CD14-positive monocyte (primary cell): ENCODE results near the gene PALS2. TPM values are rescaled to one million over a fixed set of nuclear protein-coding genes. Genes with fewer than 3 reads are reported as not detected.

Source experiments
- DNase-seq, 3 donors: peaks; one replicate each; pipeline ENCODE4 v3.0.0-alpha.2; 2011 to 2022
- H2AFZ ChIP-seq: 2 replicates; pipeline ENCODE4 v1.6.0; 2012; ENCODE audit warnings: mild to moderate bottlenecking, low read depth, low read length, inconsistent platforms; ENCODE audit not compliant: insufficient read depth, poor library complexity, severe bottlenecking
- H3K27ac ChIP-seq, 2 donors: 1 replicate in 1 of 2; 2 replicates in 1 of 2; pipeline ENCODE4 v1.5.1; 2012 to 2013; ENCODE audit warnings: low read length in 2 of 2, control low read depth in 1 of 2, inconsistent platforms in 1 of 2, low read depth in 1 of 2, mild to moderate bottlenecking in 1 of 2
- H3K27me3 ChIP-seq, 2 donors: one replicate each; pipeline versions ENCODE4 v1.6.0 to v1.6.1; 2011 to 2013; ENCODE audit warnings: low read length in 2 of 2; ENCODE audit not compliant: control insufficient read depth in 2 of 2, insufficient read depth in 2 of 2
- H3K36me3 ChIP-seq, 2 donors: replicated peaks in 1 of 2; 1 replicate in 1 of 2; 2 replicates in 1 of 2; pipeline versions ENCODE4 v1.5.1 to v1.6.1; 2012 to 2013; ENCODE audit warnings: low read length in 2 of 2, control low read depth in 1 of 2, inconsistent platforms in 1 of 2, mild to moderate bottlenecking in 1 of 2; ENCODE audit not compliant: insufficient read depth in 2 of 2, control insufficient read depth in 1 of 2
- H3K4me1 ChIP-seq, 2 donors: 1 replicate in 1 of 2; 2 replicates in 1 of 2; pipeline versions ENCODE4 v1.5.1 to v1.6.1; 2012 to 2013; ENCODE audit warnings: low read length in 2 of 2, control low read depth in 1 of 2, inconsistent platforms in 1 of 2, mild to moderate bottlenecking in 1 of 2, moderate library complexity in 1 of 2; ENCODE audit not compliant: insufficient read depth in 2 of 2, control insufficient read depth in 1 of 2
- H3K4me2 ChIP-seq: replicated peaks from 2 replicates; pipeline ENCODE3; 2012; ENCODE audit warnings: low read length, moderate library complexity, mild to moderate bottlenecking; ENCODE audit not compliant: poor library complexity, severe bottlenecking; ENCODE audit errors: extremely low read depth
- H3K4me3 ChIP-seq, 3 experiments: fragments of 200-600 bp in 1 of 3; sonication (generic) in 1 of 3; replicated peaks in 1 of 3; 1 replicate in 2 of 3; 2 replicates in 1 of 3; pipeline ENCODE4 v1.5.1; 2011 to 2013; ENCODE audit warnings: low read length in 3 of 3, mild to moderate bottlenecking in 3 of 3, control low read depth in 2 of 3, low read depth in 2 of 3, inconsistent platforms in 1 of 3, moderate library complexity in 1 of 3
- H3K79me2 ChIP-seq: 2 replicates; pipeline ENCODE4 v1.6.0; 2012; ENCODE audit warnings: mild to moderate bottlenecking, control low read depth, inconsistent platforms, low read length, moderate library complexity; ENCODE audit not compliant: insufficient read depth
- H3K9ac ChIP-seq: 2 replicates; pipeline ENCODE4 v1.6.0; 2017; ENCODE audit warnings: low read length, mild to moderate bottlenecking; ENCODE audit not compliant: insufficient read depth, poor library complexity, severe bottlenecking
- H3K9me3 ChIP-seq, 2 donors: replicated peaks in 1 of 2; 1 replicate in 1 of 2; 2 replicates in 1 of 2; pipeline versions ENCODE4 v1.5.1 to v1.6.1; 2012 to 2013; ENCODE audit warnings: low read length in 2 of 2, control low read depth in 1 of 2; ENCODE audit not compliant: control insufficient read depth in 1 of 2, insufficient read depth in 1 of 2
- H4K20me1 ChIP-seq: 2 replicates; pipeline ENCODE4 v1.6.0; 2012; ENCODE audit warnings: mild to moderate bottlenecking, low read length, control low read depth, moderate library complexity; ENCODE audit not compliant: insufficient read depth
- H3K27ac Mint-ChIP-seq, 7 donors: one replicate each; pipeline ENCODE4 v1.8.0; 2020; ENCODE audit warnings: mild to moderate bottlenecking in 7 of 7, mixed read lengths in 7 of 7, moderate library complexity in 6 of 7, inconsistent platforms in 2 of 7
- H3K27me3 Mint-ChIP-seq, 3 donors: one replicate each; pipeline ENCODE4 v1.8.0; 2021 to 2022; ENCODE audit warnings: low read depth in 3 of 3, mild to moderate bottlenecking in 3 of 3, mixed read lengths in 3 of 3, moderate library complexity in 3 of 3, inconsistent platforms in 1 of 3
- H3K36me3 Mint-ChIP-seq, 2 donors: one replicate each; pipeline ENCODE4 v1.8.0; 2020; ENCODE audit warnings: mixed read lengths in 2 of 2, inconsistent platforms in 1 of 2, mild to moderate bottlenecking in 1 of 2
- H3K4me1 Mint-ChIP-seq: one replicate; pipeline ENCODE4 v1.8.0; 2020; ENCODE audit warnings: mild to moderate bottlenecking, mixed read lengths
- H3K4me3 Mint-ChIP-seq, 2 donors: one replicate each; pipeline ENCODE4 v1.8.0; 2020; ENCODE audit warnings: mild to moderate bottlenecking in 2 of 2, mixed read lengths in 2 of 2, moderate library complexity in 1 of 2
- H3K9me3 Mint-ChIP-seq, 7 donors: one replicate each; pipeline ENCODE4 v1.8.0; 2020 to 2022; ENCODE audit warnings: mixed read lengths in 7 of 7, mild to moderate bottlenecking in 6 of 7, moderate library complexity in 6 of 7, inconsistent platforms in 2 of 7
- CTCF ChIP-seq: fragments of 200-600 bp; IDR thresholded peaks from one replicate; pipeline ENCODE4 v1.8.0; 2022; ENCODE audit warnings: antibody characterized with exemption, mild to moderate bottlenecking
- WGBS: methylation state at CpG from one replicate; pipeline ENCODE4 v1.1.5; 2013; ENCODE audit warnings: missing lambda C conversion rate; ENCODE audit not compliant: insufficient coverage; 5-methylcytosine and 5-hydroxymethylcytosine counted together
- intact Hi-C, 2 donors: fragments of 100-400 bp; cut with micrococcal nuclease; formaldehyde crosslinking; loops; one replicate each; pipeline versions ENCODE4 v1.15.0 to v1.15.1; 2023
- polyA plus RNA-seq, 3 donors: library from polyadenylated mRNA; depleted of rRNA in 1 of 3; unstranded in 2 of 3; stranded (reverse) in 1 of 3; fragments of 300-500 nt in 2 of 3; fragments of >200 nt in 1 of 3; fragmentation: Illumina TruSeq in 2 of 3; gene quantifications; 1 replicate in 2 of 3; 2 replicates in 1 of 3; pipeline ENCODE4 v1.2.3, GENCODE V29; 2012 to 2021

PALS2 gene
- polyA plus RNA-seq, 3 donors = 0.08 to 3.0 (median 2.8) TPM

- H3K9me3 Mint-ChIP-seq = peaks cover 0 to 2% (median 0%) of the 10 kb centered on the region in 7 donors
- intact Hi-C loops = no loop called here
- TF ChIP-seq CTCF = no peak
- WGBS = no CpG with 5 or more reads among the region's 2 CpGs
- Histone ChIP-seq H4K20me1 (no peaks in the 10 kb centered on the region), H3K79me2 (no peaks in the 10 kb centered on the region), H3K4me2 (no peak overlapping the region), H3K36me3 (no peaks in the 10 kb centered on the region), H2AFZ (no peak overlapping the region), H3K9ac (no peak overlapping the region), H3K27ac (no peak overlapping the region), H3K4me1 (no peaks in the 10 kb centered on the region), H3K4me3 (no peak overlapping the region), H3K9me3 (no peaks in the 10 kb centered on the region), H3K27me3 (no peaks in the 10 kb centered on the region)
- no peaks in the 10 kb centered on the region for H3K27me3 Mint-ChIP-seq
- no peak overlapping the region for H3K27ac Mint-ChIP-seq
- no peak overlapping the region for H3K4me3 Mint-ChIP-seq
- H3K36me3 Mint-ChIP-seq = no peaks in the 10 kb centered on the region
- no peak for DNase-seq
- no peaks in the 10 kb centered on the region for H3K4me1 Mint-ChIP-seq
These were observed 36.6 kb upstream of the PALS2 start for GRCh38 chr7:24536682-24537081.

- no peak overlapping the region for H3K9ac ChIP-seq
- H3K27ac ChIP-seq = no peak overlapping the region
- no peaks in the 10 kb centered on the region for H4K20me1 ChIP-seq
- H3K36me3 Mint-ChIP-seq = no peaks in the 10 kb centered on the region
- H3K27me3 Mint-ChIP-seq = no peaks in the 10 kb centered on the region
- TF ChIP-seq CTCF = no peak
- H3K4me2 ChIP-seq = no peak overlapping the region
- H3K4me1 Mint-ChIP-seq = no peaks in the 10 kb centered on the region
- intact Hi-C loops = no loop called here
- H3K27me3 ChIP-seq = no peaks in the 10 kb centered on the region
- H2AFZ ChIP-seq = no peak overlapping the region
- no peak for DNase-seq
- H3K4me3 Mint-ChIP-seq = no peak overlapping the region
- peaks cover 0 to 2% (median 0%) of the 10 kb centered on the region in 7 donors for H3K9me3 Mint-ChIP-seq
- H3K36me3 ChIP-seq = no peaks in the 10 kb centered on the region
- 81% methylated on average over 3 of the region's 7 CpGs for WGBS
- no peak overlapping the region for H3K4me3 ChIP-seq
- H3K79me2 ChIP-seq = no peaks in the 10 kb centered on the region
- no peak overlapping the region for H3K27ac Mint-ChIP-seq
- no peaks in the 10 kb centered on the region for H3K4me1 ChIP-seq
- H3K9me3 ChIP-seq = no peaks in the 10 kb centered on the region
These were observed 32.3 kb upstream of the PALS2 start for GRCh38 chr7:24540956-24541355.
